ENCODE measurements around the gene ANKRD10.

ANKRD10 gene

GRCh38 chr13:110836605-110836903 lies 78.3 kb downstream of the ANKRD10 start:
- in situ Hi-C loops (cut with MboI; ENCODE audit: low sequenced_read_pairs): loop anchor here (25.0 kb wide), 1 partner anchor 374 kb away; no protein-coding TSS in a partner anchor

DNA sequence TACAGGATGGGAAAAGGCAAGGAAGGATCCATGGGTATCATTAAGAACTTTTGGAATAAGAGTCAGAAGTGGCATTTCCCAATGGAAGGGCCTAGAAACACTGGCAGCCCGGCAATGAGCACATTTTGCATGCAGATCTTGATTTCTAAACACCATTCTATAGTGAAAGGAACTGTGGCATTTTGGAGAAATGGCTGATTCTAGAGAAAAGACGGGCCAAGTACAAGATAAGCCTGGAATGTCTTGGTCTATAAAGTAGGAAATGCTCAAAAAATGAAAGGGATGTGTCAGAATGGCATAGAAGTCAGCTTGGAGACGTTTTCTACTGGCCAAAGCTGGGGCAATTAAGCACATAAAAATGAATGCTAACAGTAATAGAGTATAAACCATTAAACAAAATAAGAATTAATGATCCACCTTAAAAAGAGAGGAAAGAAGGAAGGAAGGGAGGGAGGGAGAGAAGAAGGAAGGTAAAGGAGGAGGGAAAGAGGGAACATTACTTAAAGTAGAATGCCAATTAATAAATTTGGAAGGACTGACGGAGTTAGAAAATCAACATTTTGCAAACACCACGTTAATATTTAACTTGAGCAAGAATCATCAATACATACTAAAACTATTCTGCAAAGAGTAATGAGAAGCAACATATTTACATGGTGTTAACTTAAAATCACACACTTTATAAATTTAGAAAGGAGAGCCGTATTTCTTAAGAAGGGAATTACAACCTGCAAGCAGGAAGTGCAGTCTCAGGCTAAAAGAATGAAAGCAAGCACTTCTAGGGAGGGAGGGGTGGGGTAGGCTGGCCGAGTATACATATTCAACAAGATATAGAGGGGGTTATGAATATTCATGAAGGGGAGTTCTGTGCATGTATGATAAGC lies 78.9 kb downstream of the ANKRD10 start:
- in situ Hi-C loops (cut with MboI; ENCODE audit: low sequenced_read_pairs): loop anchor here (25.0 kb wide), 1 partner anchor 374 kb away; no protein-coding TSS in a partner anchor

- in situ Hi-C loops (cut with MboI; ENCODE audit: low sequenced_read_pairs): loop anchor here (25.0 kb wide), 1 partner anchor 372 kb away; no protein-coding TSS in a partner anchor
These were observed 80.3 kb downstream of the ANKRD10 start for GRCh38 chr13:110834572-110834971.

DNA sequence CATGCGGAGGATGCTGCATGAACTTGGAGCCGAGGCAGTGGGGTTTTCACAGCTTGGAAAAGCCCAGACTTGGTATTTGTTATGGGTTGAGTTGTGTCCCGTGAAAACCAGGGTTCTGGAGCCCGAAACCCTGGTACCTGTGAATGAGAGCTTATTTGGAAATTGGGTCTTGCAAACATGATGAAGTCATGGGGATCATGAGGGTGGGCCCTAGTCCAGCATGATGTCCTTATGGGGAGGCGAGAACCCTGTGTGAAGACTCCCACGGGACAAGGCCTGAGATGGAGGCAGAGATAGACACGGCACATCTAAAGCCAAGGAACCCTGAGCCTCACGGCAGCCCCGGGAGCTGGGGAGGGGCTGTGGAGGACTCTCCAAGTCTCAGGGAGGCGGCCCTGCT lies 82.3 kb downstream of the ANKRD10 start:
- in situ Hi-C loops (cut with MboI; ENCODE audit: low sequenced_read_pairs): loop anchor here (25.0 kb wide), 1 partner anchor 370 kb away; no protein-coding TSS in a partner anchor

DNA sequence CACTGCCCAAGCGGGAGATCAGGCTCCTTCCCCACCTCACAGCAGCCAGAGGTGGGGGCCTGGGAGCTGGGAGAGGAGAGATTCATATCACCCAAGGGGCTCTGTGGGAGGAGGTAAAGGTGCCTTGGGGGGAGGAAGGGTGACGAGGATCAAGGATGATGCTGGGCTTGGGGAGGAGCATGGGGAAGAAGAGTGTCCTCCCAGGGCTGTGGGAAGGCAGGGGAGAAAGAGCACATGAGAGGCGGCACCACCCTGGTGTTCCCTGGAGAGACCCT lies 82.7 kb downstream of the ANKRD10 start:
- in situ Hi-C loops (cut with MboI; ENCODE audit: low sequenced_read_pairs): loop anchor here (25.0 kb wide), 1 partner anchor 370 kb away; no protein-coding TSS in a partner anchor

- in situ Hi-C loops (cut with MboI; ENCODE audit: low sequenced_read_pairs): loop anchor here (25.0 kb wide), 1 partner anchor 369 kb away; no protein-coding TSS in a partner anchor
These were observed 83.2 kb downstream of the ANKRD10 start for GRCh38 chr13:110831437-110832204.

DNA sequence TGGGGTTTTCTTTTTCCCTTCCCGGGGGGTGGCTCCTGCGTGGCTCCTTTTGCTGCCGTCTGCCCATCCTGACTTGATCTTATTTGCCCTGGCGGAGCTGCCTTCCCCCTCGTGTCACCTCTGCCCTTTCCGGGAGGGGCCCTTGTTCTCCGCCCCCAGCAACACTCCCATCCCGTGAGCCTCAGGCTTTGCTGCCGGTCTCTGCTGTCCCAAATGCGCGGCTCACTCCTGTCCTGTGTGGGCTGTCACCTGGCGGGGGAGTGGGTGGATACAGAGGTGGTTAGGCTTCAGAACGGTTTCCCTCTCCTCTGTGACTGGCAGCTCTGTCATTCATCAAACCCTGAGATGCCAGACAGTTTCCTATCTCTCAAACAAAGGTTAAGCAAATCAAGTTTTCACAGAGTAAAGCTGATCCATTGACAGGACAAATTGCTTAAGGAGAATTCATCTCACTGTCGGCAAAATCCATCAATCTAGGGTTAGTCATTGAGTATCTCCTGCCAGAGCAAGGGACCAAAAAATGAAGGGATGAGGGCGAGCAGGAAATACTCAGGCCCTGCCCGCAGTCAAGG lies 84.0 kb downstream of the ANKRD10 start:
- in situ Hi-C loops (cut with MboI; ENCODE audit: low sequenced_read_pairs): loop anchor here (25.0 kb wide), 1 partner anchor 369 kb away; no protein-coding TSS in a partner anchor

GRCh38 chr13:110830331-110830730 lies 84.5 kb downstream of the ANKRD10 start:
- in situ Hi-C loops (cut with MboI; ENCODE audit: low sequenced_read_pairs): loop anchor here (25.0 kb wide), 1 partner anchor 368 kb away; no protein-coding TSS in a partner anchor

GRCh38 chr13:110829486-110829885 lies 85.4 kb downstream of the ANKRD10 start:
- in situ Hi-C loops (cut with MboI; ENCODE audit: low sequenced_read_pairs): loop anchor here (25.0 kb wide), 1 partner anchor 367 kb away; no protein-coding TSS in a partner anchor

DNA sequence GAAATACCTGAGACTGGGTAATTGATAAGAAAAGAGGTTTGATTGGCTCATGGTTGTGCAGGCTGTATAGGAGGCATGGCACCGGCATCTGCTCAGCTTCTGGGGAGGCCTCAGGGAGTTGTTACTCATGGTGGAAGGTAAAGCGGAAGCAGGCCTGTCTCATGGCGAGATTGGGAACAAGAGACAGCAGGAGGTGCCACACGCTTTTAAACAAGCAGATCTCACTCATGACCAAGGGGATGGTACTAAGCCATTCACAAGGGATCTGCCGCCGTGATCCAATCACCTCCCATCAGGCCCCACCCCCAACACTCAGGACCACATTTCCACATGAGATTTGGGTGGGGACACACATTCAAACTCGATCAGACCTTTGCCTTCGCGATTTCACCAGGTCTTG lies 86.2 kb downstream of the ANKRD10 start:
- in situ Hi-C loops (cut with MboI; ENCODE audit: low sequenced_read_pairs): loop anchor here (25.0 kb wide), 1 partner anchor 366 kb away; no protein-coding TSS in a partner anchor

Measured in HL-60/S4 (cell line).